GDM1 (cell line): ENCODE data around the gene LRP1.
"Not testable (repeated sequence)": the region's sequence is repeated elsewhere in the genome, so short reads cannot be mapped to it uniquely, and the experiment has no call there.

ENCODE experiments used
- DNase-seq: peaks from one replicate; lab custom pipeline; 2025; lab: John Stamatoyannopoulos, UW

The LRP1 gene

DNA sequence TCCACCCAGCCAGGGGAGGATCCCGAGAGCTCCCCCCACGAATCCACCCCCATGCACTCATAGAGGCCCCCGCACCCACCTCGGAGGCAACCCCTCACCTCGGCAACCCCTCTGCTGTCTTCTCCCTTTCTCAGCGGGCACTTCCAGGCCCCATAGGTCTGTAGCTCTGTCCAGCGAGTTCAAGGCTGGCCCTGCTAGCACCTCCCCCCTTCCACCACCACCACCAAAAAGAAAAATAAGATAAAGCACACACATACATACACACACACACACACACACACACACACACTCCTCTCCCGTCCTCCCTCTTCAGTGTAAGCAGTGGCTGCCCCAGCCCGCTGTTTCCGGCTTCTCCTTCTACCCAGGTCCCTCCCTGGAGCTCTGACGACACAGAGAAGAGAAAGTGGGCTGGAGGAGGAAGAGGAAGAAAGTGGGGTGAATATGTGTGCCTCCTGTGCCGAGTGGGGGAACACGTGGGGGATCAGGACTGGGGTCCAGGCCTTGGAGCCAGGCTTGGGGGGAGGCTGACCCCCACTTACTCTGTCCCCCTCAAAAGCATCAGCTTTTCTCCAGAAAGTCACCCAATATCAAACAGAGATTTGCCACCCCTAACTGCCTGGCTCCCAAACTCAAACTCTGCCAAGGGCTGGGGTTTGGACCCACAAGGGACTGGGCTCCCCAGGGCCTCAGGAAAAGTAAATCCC lies 17.1 kb upstream of the LRP1 start, which contains the start of gene STAT6:
TSS of gene STAT6 (minus strand) at position 332 of the 704 bp plus-strand sequence. CDS start 3,084 bp downstream, outside the sequence.
- peak; percentile 77 for DNase-seq

DNA sequence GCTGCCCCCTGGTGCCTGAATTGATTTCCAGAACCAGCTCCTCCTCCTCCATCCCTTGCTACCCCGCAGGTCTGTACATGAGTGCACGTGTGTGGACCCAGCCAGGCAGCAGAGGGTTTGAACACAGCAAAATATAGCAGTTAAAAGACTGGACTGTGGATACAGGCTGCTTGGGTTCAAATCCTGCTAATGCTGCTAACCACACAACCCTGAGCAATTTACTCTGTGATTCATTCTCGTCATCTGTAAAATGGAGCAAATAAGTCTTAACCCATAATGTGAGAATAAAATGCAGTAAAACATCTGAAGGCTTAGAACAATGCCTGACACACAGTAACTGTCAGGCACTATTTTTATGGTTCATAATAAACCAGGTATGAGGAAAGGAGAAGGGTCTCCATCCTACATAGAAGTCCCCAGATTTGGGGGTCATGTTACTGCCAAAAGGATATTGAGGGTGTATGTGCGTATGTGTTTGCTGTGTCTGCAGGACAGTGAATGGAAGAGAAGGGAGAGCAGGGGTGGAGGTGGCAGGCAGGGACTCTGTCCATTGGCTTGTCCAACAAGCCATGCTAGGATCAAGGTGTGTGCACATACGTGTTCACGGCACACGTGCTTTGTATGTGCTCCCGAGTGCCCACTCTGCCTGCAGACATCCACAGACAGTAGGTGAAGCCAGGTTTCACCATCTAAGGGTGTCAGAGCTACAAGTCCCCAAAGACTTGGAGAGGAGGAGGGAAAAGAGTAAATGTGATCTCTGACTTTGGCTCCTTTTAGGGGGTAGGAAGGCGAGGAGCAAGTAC lies 15.6 kb upstream of the LRP1 start:
- no peak for DNase-seq

DNA sequence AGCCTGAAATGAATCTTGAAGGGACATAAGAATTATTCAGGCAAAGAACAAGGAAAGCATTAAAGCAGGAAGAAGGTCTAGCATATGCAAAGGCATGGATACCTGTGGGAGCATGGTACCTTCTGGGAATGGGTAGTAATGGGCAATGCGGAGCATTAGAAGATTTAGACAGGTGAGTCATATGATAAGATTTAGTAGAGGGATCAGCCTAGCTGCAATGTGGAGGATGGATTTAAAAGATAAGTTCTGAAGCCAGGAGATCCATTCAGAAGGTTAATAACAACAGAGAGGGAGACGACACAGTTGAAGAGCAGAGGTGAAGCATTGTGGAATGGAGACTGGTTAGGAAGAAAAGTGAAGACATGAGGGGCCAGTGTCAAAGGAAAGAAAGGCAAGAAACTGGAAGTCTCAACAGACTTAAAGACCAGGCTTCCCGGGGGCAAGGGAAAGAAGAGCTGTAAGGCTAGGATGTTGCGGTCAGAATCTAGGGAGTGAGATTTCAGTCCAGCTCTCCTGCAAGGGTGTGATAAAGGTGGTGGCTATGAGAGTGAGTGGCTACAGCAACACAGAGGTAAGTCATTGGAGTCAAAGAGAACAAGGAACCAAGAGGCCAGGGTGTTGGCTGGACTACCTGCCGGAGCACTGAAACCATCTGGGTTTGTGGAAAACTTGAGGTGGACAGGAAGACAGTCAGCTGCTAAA lies 11.6 kb upstream of the LRP1 start:
- no peak for DNase-seq

DNA sequence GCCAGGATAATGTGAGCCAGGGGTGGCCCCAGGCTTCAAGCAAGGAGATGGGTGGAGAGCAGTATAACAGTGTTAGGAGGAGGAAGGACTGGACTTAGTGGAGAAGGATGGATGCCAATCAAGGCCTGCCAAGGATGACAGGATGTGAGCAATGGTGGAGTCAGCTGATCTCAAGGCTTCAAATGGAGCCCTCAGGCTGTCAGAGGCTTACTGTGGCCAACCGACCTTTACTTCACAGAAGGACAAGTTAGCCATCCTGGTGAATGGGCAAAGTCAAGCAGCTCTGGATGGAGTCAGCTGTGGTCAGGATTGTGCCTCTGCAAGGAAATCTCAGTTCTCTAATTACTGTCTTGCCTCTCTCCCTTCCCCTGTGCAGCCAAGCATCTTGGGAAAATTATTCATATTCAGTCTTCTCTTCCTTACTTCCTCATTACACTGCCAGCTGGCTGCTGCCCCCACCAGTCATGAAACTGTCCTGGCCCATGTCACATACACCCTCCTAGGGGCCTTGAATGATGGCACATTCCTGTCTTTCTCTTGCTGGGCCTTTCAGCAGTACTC lies 9.5 kb upstream of the LRP1 start:
- DNase-seq, result peak; percentile 21

DNA sequence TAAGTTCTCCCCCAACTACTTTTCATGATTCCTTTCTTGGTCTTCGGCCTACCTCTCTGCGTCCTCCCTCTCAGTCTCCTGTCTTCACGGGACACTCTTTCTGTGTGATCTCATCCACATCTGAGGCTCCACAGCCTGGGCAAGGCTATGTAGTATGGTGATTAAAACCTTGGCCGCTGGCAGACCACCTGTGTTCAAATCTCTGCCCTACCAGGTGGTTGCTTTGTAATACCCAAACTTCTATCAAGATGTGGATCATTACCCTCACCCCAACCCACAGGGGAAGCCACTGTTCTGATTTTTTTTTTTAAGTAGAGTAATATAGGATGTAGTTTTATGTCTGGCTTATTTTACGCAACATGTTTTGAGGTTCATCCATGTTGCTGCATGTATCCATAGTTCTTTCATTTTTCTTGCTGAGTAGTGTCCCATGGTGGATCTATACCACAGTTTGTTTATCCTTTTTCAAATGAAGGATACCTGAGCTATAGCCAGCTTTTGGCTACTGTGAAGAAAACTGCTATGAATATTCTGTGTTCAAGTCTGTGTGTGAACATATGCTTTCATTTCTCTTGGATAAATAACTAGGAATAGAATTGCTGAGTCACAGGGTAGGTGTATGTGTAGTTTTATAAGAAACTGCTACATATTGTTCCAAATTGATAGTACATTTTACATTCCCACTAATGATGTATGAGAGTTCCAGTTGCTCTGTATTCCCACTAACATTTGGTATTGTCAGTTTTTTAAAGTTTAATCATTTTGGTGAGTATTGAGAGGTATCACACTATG lies 8.8 kb upstream of the LRP1 start:
- no peak for DNase-seq

DNA sequence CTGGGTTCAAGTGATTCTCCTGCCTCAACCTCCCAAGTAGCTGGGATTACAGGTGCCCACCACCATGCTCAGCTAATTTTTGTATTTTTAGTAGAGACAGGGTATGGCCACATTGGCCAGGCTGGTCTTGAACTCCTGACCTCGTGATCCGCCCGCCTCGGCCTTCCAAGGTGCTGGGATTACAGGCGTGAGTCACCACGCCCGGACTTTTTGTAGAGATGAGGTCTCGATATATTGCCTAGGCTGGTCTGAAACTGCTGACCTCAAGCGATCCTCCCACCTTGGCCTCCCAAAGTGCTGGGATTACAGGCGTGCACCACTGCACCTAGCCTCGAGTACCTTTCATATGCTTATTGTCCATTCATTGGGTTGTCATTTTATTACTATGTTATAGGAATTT lies 7.6 kb upstream of the LRP1 start:
- DNase-seq, result not testable (repeated sequence)

DNA sequence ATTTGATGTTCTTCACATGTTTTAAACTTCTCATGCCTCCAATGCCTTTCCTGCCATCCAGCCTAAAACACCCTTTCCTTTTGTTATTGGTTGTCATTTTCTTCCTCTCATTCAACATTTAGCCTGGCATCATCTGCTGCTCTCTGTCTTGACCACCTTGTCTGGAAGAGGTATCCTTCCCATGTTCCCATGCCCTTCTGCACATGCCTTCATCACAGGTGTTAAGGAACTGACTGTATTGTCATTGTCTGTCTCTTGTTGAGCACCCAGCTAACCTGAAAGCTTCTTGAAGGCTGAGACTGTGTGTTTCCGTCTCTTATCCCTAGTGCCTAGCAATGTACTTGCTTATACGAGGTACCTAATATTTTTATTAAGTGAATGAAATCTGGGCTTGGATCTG lies 4.5 kb upstream of the LRP1 start:
- no peak for DNase-seq

DNA sequence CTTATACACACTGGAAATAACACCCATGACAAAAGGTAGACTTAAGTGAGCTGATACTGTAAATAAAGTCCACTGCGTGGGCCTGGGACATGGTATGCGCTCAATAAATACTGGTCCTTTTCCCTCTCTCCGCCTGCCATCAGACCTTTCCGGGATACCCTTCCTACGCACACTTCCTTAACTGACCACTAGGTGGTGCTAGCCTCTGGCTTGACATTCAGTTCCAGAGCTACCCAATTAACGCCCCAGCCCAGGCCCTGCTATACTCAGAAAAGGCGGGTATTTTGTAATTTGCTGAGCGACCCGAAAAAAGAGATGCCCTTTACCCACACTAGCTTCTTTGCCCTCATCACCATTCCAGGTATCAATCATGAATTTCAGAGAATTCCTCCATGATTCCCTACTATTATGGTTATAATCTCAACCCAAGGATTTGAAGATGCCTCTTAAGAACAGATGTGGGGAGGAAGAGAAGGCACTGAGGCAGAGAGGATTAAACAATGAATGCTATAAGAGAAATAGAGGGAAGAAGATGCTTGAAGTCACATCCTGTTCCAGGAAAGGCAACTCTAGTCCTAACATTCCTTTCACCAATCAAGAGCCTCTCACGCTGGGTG lies 3.9 kb upstream of the LRP1 start:
- peak; percentile 58 for DNase-seq

DNA sequence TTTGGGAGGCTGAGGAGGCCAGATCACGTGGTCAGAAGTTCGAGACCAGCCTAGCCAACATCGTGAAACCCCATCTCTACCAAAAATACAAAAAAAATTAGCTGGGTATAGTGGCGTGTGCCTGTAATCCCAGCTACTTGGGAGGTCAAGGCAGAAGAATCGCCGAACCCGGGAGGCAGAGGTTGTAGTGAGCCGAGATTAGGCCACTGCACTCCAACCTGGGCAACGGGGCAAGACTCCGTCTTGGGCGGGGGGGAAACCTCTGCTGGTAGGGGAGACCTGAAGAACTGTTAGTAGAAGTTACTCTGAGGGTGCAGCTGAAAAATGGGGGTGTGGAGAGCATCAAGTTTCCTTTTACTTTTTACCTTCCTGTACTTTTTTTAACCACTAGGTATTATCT lies 2.2 kb upstream of the LRP1 start:
- no peak for DNase-seq

DNA sequence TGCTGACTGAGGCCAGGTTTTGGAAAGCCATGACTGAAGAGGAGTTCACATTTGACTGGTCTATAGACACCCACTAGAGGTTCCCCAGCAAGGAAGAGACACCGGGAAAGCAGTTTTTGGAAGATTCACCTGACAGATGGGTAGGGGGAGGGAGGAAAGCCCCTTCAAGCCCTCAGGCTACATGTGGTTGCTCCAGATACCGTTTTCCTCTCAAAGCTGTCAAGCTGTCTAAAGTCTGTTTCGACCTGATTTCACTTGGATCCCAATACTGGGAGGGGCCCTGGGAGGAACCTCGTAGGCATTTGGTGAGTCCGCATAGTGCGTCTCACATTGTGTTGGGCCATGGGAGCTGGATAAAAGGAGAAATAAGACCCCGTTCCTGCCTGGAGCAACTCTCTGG lies 1.7 kb upstream of the LRP1 start:
- no peak for DNase-seq

DNA sequence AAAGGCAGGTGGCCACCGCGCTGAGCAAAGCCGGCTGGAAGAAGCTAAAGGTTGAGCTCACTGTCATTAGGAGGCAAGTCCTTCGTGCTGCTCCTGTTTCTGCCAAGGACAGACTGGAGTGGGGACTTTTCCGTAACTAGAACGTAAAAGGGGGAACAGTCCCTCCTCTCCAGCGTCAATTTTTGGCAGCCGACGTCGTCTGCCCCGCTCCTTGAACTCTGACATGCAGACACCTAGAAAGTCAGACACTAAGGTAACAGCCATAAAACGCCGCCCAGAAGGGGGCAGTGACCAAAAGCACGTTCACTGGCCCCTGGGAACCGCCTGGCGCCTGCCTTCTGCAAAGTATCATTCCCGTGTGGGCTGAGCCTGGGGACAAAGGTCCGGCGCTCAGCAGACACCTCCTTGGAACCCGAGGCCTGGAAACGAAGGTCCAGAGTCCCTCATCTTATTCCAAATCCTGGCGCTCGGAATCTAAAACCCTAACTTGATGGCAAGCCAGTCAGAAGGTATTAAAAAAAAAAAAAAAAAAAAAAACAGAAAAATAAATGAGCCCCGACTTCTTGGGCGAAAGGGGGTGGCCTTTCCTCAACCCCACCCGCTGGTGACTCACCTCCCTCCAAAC lies 1.1 kb upstream of the LRP1 start:
- DNase-seq, result no peak

DNA sequence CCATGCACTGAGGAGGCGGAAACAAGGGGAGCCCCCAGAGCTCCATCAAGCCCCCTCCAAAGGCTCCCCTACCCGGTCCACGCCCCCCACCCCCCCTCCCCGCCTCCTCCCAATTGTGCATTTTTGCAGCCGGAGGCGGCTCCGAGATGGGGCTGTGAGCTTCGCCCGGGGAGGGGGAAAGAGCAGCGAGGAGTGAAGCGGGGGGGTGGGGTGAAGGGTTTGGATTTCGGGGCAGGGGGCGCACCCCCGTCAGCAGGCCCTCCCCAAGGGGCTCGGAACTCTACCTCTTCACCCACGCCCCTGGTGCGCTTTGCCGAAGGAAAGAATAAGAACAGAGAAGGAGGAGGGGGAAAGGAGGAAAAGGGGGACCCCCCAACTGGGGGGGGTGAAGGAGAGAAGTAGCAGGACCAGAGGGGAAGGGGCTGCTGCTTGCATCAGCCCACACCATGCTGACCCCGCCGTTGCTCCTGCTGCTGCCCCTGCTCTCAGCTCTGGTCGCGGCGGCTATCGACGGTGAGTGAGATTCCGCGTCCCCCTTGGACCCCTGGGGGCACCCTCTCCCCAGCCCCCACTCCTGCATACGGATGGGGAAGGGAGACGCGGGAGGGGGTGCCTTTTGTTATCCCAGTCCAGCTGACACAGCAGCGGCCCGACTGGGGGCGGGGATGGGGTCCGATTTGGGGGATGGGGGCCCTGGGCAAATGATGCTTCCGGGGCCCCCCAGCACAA lies 400 bp downstream of the LRP1 start:
- DNase-seq, result no peak

DNA sequence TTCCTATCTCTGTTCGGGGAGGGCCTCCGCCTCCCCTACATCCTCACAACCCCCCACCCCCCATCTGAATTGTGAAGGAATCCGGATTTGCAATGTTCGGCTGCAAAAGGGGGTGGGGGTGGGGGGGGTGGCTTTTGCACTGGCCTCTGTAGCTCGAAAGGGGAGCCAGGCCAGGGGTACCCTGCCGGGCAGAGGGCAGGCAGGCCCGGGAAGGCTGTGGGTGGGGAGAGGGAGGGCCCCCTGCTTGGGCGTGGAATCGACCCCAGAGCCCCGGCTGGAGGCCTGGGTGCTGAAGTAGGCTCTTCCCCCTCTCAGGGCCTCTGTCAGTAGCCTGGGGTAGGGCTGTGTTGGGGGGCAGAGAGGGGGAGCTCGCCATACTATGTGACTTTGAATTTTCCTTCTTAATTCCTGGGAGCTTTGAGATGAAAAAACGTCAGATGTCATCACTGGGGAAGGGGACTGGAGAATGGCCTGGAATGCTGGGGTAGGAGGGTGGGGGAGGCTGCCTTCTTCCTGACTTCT lies 1.1 kb downstream of the LRP1 start:
- no peak for DNase-seq

DNA sequence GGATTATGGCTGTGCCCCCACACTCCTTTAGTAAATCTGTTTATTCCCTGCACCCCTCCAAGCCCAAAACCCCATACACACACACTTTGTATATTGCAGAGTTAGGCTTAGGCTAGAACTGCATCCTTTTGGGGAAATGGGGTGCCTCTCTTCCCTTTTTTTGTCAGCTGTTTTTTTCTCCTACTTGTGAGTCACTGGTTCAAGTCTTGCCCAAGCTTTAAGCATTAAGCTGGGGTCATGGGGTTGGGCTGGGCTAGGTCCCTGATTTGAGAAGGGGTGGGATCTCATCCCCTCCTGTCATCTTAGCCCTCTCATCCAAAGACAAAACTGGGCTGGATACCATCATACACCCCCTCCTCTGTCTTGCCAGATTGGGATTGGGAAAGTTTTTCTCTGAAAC lies 1.6 kb downstream of the LRP1 start:
- no peak for DNase-seq

DNA sequence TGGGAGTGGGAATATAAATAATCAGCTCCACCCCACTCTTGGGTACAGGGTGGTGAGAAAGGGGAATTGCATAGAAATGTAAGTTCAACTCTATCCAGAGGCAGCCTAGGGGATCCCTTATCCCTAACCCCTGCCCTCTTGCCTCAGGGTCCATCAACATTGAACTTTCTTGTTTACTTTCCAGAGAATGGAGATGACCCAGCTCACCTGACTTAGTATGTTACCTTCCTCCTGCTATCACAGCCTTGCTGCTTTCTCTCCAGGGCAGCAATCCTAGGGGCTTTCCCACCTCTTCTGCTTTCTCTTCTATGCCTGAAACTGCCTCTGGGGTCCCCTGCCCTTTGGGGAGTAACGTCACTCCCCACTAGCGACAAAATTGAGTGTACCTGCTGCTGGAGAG lies 2.7 kb downstream of the LRP1 start:
- no peak for DNase-seq

DNA sequence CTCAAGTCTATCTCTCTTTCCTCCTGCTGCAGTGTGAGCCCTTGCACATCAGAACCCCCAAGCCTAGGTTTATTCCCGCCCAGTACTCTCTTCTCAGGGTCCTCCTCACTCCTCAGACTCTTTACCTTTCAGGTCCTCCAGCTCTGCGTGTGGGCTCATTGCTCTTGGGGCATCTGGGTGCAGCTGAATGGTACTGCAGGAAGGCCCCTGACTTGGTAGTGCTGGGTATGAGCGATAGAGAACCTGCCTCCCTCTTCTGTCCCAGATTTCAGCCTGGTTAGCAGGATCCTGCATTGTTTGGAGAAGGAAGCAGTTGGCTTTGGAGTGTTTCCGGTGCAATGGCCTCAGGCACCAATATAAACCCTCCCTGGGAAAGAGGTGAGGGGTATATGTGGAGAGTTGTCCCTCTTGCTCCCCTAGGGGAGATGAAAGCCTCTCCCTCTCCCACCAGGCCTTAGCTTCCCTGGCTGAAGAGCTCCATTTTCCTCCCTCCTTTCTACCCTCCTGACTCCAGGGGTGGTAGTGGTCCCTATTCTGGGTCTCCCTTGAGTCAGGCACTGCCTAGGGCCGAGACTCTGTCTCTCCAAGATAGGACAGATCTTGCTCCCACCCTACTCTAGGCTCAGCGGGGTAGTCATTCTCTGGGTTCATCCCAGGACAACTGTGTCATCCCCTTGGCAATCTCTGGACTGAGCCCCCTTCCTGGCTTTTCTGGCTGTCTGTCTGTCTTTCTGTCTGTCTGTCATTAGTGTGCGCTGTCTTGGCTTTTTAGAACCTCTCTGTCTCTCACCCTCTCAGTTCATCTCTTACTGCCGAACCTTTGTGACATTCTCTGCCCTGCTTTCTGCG lies 3.8 kb downstream of the LRP1 start:
- DNase-seq, result no peak

DNA sequence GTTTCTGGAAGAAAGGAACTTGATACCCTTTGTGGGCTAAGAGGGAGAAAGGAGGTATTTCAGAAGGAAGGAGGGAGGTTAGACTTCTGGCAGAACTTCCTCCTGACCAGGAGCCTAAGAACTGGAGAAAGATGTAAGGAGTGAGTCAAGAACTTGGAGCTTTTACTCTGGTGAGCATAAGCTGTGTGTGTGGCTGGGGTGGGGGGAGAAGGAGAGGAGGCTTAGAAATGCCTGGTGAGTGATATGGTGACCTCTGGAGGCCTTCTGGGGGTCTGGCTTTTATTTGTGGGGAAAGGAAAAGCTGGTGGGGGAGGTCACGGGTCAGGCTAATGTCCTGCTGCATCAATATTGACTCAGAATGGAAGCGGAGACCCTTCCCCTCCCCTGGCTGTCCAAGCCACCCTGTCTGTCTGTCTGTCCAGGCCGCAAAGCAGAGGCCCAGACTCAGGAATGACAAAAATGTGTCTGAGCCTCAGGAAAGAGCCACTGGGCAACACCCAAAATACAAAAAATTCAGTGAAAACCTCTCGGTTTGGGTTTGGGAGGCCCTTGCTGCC lies 4.8 kb downstream of the LRP1 start:
- no peak for DNase-seq

DNA sequence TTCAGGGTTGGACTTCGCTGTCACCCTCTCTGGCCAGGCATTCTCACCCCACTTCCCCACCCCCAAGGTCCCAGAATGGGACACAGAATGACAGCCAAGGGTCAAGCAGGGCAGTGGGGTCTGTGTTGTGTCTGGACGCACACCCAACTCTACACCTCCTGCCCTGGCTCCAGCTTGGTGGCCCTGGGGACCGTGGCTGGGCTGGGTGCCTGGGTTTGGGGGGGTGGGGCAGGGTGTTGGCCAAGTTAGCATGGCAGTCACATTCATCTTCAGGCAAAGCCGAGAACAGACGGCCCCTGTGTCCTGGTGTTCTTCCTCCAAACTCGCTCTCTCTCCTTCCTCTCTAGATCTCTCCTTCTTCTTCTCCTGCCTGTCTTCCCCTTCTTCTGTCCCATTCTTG lies 5.6 kb downstream of the LRP1 start:
- DNase-seq, result no peak

DNA sequence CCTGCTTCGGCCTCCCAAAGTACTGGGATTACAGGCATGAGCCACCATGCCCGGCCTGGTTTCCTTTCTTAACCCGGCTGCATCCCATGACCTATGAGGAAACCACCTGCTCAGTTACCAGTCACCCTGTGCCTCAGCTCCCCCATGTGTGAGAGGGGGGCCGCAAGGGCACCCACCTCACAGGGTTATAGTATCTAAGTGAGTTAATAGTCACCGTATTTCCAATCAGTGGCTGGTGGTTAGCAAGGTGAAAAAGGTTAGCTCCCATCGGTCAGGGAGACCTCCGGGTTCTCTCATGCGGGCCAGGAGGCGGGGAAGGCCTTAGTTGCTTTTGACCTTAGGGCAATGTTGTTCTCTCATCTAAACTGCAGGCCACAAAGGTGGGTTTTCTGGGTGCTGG lies 6.7 kb downstream of the LRP1 start:
- DNase-seq, result no peak
